Activated CD8-positive, alpha-beta T cell treated with anti-CD3 and anti-CD28 coated beads for 36 hours (primary cell): Measurements from ENCODE around the gene LRMDA. TPM values are rescaled to one million over a fixed set of nuclear protein-coding genes. Genes with fewer than 3 reads are reported as not detected.
"Not testable (repeated sequence)": the region's sequence is repeated elsewhere in the genome, so short reads cannot be mapped to it uniquely, and the experiment has no call there.

Experiments
- ATAC-seq: fragments of 200-7000 bp; cut with Tn5 transposase; one replicate; pipeline ENCODE4 v1.10.0; 2021; ENCODE audit warnings: mild to moderate bottlenecking, moderate library complexity
- CTCF ChIA-PET: fragments of 350-600 bp; sonication (Branson Sonifier 250); formaldehyde crosslinking; loops from one replicate; lab custom pipeline; 2021; ENCODE audit warnings: antibody characterized with exemption; lab: Charles Lee
- POLR2A ChIA-PET: fragments of 350-600 bp; sonication (Branson Sonifier 250); formaldehyde crosslinking; loops from one replicate; lab custom pipeline; 2021; ENCODE audit warnings: antibody characterized with exemption; lab: Charles Lee
- DNase-seq: peaks from one replicate; pipeline ENCODE4 v3.0.0-alpha.2; 2020
- H3K27ac Mint-ChIP-seq: one replicate; pipeline ENCODE4 v1.8.0; 2021; ENCODE audit warnings: mild to moderate bottlenecking, mixed read lengths
- H3K27me3 Mint-ChIP-seq: one replicate; pipeline ENCODE4 v1.8.0; 2021; ENCODE audit warnings: mixed read lengths
- H3K36me3 Mint-ChIP-seq: one replicate; pipeline ENCODE4 v1.8.0; 2021; ENCODE audit warnings: low read depth, mixed read lengths
- H3K4me1 Mint-ChIP-seq: one replicate; pipeline ENCODE4 v1.8.0; 2021; ENCODE audit warnings: low read depth, mixed read lengths
- H3K4me3 Mint-ChIP-seq: one replicate; pipeline ENCODE4 v1.8.0; 2021; ENCODE audit warnings: mild to moderate bottlenecking, moderate library complexity, mixed read lengths
- H3K9me3 Mint-ChIP-seq: one replicate; pipeline ENCODE4 v1.8.0; 2021; ENCODE audit warnings: mixed read lengths
- intact Hi-C: fragments of 100-400 bp; cut with micrococcal nuclease; formaldehyde crosslinking; loops from one replicate; pipeline ENCODE4 v1.10.0; 2022
- total RNA-seq, 2 experiments: library from RNA; stranded (reverse); gene quantifications; one replicate each; pipeline ENCODE4 v1.2.3, GENCODE V29; 2021
- TF ChIP-seq, protein P1 (sequence below): fragments of 200-600 bp; IDR thresholded peaks from one replicate; pipeline ENCODE4 v1.8.0; 2022; ENCODE audit warnings: antibody characterized with exemption, mild to moderate bottlenecking

LRMDA gene
- total RNA-seq, 2 experiments from 2014 or later = not detected

DNA sequence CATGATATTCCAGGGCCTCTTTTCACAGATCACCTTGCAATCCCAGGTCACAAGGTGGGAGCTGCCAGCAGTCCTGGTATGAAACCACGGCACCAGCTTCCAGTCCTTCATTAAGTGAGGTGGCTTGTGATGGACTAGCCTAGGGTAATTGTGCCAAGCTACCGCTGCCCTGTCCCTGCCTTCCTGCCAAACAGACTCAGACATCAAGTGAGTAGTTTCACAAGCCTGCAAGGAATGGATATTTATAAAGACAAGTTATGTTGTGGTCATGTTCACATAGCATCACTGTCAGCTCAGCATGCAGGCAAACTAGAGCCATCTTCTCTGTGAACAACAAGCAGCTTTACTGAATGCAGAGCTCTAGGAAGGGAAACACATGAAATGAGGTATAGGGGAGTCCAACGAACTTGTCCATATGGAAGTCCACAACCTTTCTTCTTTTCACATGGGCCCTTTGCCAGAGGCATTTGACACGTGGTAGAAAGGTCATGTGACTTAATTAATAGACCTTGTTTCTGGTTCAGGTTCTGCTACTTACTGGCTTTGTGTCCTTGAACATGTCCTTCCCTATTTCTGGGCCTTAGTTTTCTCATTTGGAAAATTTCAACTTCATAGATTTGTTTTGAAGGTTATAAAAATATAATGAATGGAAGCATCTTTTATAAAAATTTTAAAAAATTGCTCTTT, 1145.0 kb downstream of the LRMDA start:
- ATAC-seq (no peak), DNase-seq (no peak)
- H3K9me3 Mint-ChIP-seq = peaks cover 3% of the 10 kb centered on the region
- H3K27ac Mint-ChIP-seq = no peak overlapping the region
- ChIA-PET CTCF (no interaction called here), POLR2A (no interaction called here)
- H3K4me1 Mint-ChIP-seq = no peaks in the 10 kb centered on the region
- H3K36me3 Mint-ChIP-seq = no peaks in the 10 kb centered on the region
- TF ChIP-seq, protein P1, sequence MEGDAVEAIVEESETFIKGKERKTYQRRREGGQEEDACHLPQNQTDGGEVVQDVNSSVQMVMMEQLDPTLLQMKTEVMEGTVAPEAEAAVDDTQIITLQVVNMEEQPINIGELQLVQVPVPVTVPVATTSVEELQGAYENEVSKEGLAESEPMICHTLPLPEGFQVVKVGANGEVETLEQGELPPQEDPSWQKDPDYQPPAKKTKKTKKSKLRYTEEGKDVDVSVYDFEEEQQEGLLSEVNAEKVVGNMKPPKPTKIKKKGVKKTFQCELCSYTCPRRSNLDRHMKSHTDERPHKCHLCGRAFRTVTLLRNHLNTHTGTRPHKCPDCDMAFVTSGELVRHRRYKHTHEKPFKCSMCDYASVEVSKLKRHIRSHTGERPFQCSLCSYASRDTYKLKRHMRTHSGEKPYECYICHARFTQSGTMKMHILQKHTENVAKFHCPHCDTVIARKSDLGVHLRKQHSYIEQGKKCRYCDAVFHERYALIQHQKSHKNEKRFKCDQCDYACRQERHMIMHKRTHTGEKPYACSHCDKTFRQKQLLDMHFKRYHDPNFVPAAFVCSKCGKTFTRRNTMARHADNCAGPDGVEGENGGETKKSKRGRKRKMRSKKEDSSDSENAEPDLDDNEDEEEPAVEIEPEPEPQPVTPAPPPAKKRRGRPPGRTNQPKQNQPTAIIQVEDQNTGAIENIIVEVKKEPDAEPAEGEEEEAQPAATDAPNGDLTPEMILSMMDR = no peak
- intact Hi-C loops = no loop called here
- no peak overlapping the region for H3K4me3 Mint-ChIP-seq
- no peaks in the 10 kb centered on the region for H3K27me3 Mint-ChIP-seq

DNA sequence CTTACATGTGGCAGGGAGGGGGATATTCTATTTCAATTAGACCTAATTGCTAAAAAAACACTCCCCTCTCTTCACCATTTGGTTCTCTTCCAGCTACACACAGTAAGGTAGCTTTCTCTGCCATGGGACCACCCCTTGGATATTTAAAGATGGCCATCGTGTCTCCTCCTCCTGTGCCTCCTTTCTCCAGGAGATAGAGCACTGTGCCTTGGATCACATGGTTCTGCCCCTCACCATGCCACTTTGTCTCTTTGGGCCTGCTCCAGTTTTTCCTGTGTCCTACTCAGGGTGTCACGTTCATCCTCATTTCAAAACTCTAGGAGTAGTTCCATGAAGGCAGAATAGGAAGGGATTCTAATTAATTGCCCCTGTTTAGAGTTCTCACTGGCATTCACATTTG, 1146.0 kb downstream of the LRMDA start:
- ChIA-PET POLR2A (no interaction called here), CTCF (no interaction called here)
- TF ChIP-seq, protein P1 = no peak
- H3K4me3 Mint-ChIP-seq = no peak overlapping the region
- H3K27me3 Mint-ChIP-seq = no peaks in the 10 kb centered on the region
- no peak for DNase-seq
- H3K9me3 Mint-ChIP-seq = peaks cover 3% of the 10 kb centered on the region
- H3K4me1 Mint-ChIP-seq = no peaks in the 10 kb centered on the region
- intact Hi-C loops = no loop called here
- H3K36me3 Mint-ChIP-seq = no peaks in the 10 kb centered on the region
- ATAC-seq = no peak
- no peak overlapping the region for H3K27ac Mint-ChIP-seq

DNA sequence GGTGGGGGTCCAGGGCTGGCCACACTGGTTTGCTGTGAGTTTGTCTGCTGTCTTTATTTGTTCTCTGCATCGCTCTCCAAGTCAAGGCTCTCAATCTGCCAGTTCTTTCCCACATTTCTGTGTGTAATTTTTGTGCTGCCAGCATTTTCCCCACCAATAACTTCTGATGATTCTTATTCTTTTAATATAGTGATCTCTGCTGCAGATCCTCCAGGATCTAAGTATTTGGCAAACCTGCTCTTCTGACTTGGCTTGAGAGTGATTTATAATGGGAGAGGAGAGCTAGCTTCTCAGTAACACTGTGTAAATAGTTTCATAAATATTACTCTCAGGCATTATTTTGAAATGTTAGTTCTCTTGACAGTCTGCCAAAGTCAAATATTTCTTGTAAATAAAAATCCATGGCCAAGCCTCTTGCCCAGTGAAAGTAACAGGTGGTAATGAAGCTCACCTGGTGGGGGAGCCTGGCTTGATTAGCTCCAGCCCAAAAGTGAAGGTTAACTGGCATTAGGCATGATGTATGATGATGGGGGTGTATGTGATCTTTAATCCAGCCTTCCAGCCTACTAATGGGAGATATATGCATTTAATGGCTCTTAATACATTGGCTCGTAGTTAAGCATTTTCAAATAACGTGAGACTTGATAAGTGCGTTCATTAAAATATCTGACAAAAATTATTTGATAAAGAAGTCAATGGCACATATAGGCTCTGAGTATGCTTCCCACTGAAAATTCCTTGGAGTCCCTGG, 1150.3 kb downstream of the LRMDA start:
- H3K9me3 Mint-ChIP-seq = no peaks in the 10 kb centered on the region
- H3K27ac Mint-ChIP-seq = no peak overlapping the region
- H3K27me3 Mint-ChIP-seq = no peaks in the 10 kb centered on the region
- POLR2A ChIA-PET = no interaction called here
- H3K4me3 Mint-ChIP-seq = no peak overlapping the region
- TF ChIP-seq, protein P1 = no peak
- no peaks in the 10 kb centered on the region for H3K36me3 Mint-ChIP-seq
- intact Hi-C loops = no loop called here
- DNase-seq = no peak
- no peak for ATAC-seq
- no peaks in the 10 kb centered on the region for H3K4me1 Mint-ChIP-seq
- CTCF ChIA-PET = no interaction called here

DNA sequence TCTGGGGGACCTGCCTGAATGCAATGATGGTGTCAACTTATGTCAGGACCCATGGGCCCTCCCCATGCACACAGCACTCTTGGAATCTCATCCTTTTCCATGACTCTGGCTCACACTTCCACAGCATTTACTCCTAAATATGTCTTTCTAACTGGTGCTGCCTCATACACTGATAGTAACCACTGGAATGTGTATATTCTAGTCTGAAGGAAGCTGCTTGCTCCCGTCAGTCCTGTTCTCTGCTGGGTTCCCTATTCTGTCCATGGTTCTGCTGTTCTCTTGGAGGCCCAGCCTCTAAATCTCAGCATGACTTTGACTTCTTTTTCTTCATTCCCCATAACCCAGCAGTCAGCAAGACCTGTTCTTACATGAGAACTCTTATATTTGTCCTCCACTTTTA, 1151.1 kb downstream of the LRMDA start:
- ATAC-seq = no peak
- no peak for DNase-seq
- TF ChIP-seq, protein P1 = no peak
- ChIA-PET POLR2A (no interaction called here), CTCF (no interaction called here)
- no peak overlapping the region for H3K4me3 Mint-ChIP-seq
- no peak overlapping the region for H3K27ac Mint-ChIP-seq
- H3K36me3 Mint-ChIP-seq = no peaks in the 10 kb centered on the region
- H3K27me3 Mint-ChIP-seq = no peaks in the 10 kb centered on the region
- intact Hi-C loops = no loop called here
- H3K4me1 Mint-ChIP-seq = no peaks in the 10 kb centered on the region
- H3K9me3 Mint-ChIP-seq = no peaks in the 10 kb centered on the region

DNA sequence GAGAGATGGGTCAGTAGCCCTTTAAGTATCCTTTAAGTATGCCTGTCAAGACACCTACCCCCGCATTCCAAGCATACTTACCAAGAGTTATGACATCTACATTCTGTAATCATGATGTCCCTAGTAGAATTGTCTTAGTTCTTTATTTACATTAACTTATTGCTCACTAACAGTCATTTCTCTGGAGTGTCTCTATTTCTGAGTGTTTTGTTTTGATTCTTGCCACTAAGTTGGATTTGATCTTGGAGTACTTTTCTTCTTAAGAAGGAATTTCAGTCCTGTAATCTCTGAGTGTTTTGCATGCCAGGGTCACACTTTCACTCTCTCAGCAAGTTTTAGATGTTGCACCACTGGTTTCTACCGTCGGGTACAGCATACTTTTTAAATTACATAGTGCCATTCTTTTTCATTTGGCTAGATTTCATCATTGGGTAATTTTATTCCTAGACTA, 1152.3 kb downstream of the LRMDA start:
- H3K27me3 Mint-ChIP-seq = no peaks in the 10 kb centered on the region
- H3K36me3 Mint-ChIP-seq = no peaks in the 10 kb centered on the region
- H3K9me3 Mint-ChIP-seq = no peaks in the 10 kb centered on the region
- no peak overlapping the region for H3K27ac Mint-ChIP-seq
- H3K4me1 Mint-ChIP-seq = no peaks in the 10 kb centered on the region
- ChIA-PET CTCF (no interaction called here), POLR2A (no interaction called here)
- TF ChIP-seq, protein P1 = no peak
- intact Hi-C loops = no loop called here
- DNase-seq = no peak
- no peak for ATAC-seq
- H3K4me3 Mint-ChIP-seq = no peak overlapping the region

DNA sequence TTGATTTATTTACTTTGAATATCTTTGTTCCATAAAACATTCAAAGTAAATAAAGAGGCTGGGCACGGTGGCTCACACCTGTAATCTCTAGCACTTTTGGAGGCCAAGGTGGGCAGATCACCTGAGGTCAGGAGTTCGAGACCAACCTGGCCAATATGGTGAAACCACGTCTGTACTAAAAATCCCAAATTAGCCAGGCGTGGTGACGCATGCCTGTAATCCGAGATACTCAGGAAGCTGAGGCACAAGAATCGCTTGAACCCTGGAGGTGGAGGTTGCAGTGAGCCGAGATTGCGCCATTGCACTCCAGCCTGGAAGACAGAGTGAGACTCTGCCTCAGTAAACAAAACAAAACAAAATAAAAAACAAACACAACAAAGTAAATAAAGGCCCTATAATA, 1153.0 kb downstream of the LRMDA start:
- H3K9me3 Mint-ChIP-seq, H3K27me3 Mint-ChIP-seq, DNase-seq, H3K4me1 Mint-ChIP-seq, H3K36me3 Mint-ChIP-seq, intact Hi-C loops, H3K27ac Mint-ChIP-seq, ATAC-seq, CTCF ChIA-PET, H3K4me3 Mint-ChIP-seq, POLR2A ChIA-PET: not testable (repeated sequence)
